Keratinocyte (primary cell): Measurements from ENCODE around the gene ARL3.

ENCODE experiments used
- EZH2 ChIP-seq: IDR thresholded peaks from one replicate; pipeline ENCODE4 v1.6.1; 2012; ENCODE audit warnings: inconsistent platforms, mild to moderate bottlenecking, low read length, moderate library complexity
- TF ChIP-seq, protein P1 (sequence below), 3 experiments: IDR thresholded peaks in 1 of 3; conservative IDR thresholded peaks in 1 of 3; optimal IDR thresholded peaks in 1 of 3; 2 replicates in 2 of 3; 3 replicates in 1 of 3; pipeline versions ENCODE3 to v1.5.1; 2011; ENCODE audit warnings: low read length in 3 of 3, mild to moderate bottlenecking in 3 of 3, moderate library complexity in 2 of 3, control low read depth in 1 of 3, inconsistent platforms in 1 of 3; ENCODE audit not compliant: insufficient read depth in 2 of 3; ENCODE audit errors: extremely low read depth in 1 of 3

GRCh38 chr10:102633848-102634247 lies 80.3 kb downstream of the ARL3 start:
- TF ChIP-seq, protein P1, sequence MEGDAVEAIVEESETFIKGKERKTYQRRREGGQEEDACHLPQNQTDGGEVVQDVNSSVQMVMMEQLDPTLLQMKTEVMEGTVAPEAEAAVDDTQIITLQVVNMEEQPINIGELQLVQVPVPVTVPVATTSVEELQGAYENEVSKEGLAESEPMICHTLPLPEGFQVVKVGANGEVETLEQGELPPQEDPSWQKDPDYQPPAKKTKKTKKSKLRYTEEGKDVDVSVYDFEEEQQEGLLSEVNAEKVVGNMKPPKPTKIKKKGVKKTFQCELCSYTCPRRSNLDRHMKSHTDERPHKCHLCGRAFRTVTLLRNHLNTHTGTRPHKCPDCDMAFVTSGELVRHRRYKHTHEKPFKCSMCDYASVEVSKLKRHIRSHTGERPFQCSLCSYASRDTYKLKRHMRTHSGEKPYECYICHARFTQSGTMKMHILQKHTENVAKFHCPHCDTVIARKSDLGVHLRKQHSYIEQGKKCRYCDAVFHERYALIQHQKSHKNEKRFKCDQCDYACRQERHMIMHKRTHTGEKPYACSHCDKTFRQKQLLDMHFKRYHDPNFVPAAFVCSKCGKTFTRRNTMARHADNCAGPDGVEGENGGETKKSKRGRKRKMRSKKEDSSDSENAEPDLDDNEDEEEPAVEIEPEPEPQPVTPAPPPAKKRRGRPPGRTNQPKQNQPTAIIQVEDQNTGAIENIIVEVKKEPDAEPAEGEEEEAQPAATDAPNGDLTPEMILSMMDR (optimal IDR thresholded peaks at IDR 0.05 in 1 of 3, IDR thresholded peaks at IDR 0.05 in 1 of 3, conservative IDR thresholded peaks at IDR 0.05 in 1 of 3; ENCODE audit: extremely low read depth in 1 of 3, insufficient read depth in 2 of 3, low read length in 3 of 3) = no peak
- TF ChIP-seq EZH2 = no peak
